Esophagus mucosa (tissue), 1 donor: Measurements from ENCODE around the gene METTL6. TPM values are rescaled to one million over a fixed set of nuclear protein-coding genes. Genes with fewer than 3 reads are reported as not detected.
"Not testable (repeated sequence)": the region's sequence is repeated elsewhere in the genome, so short reads cannot be mapped to it uniquely, and the experiment has no call there.

Experiments
- ATAC-seq: fragments of 200-7000 bp; cut with Tn5 transposase; one replicate; pipeline ENCODE4 v1.9.1; 2020
- total RNA-seq: library from RNA; stranded (reverse); gene quantifications from one replicate; pipeline ENCODE4 v1.2.4, GENCODE V29; 2023
- donor health status: DM: yes; HTN: yes; CAD: no.

METTL6 gene
- total RNA-seq, 1 donor from 2014 or later = 10.8 TPM

- ATAC-seq = no peak
Observed at GRCh38 chr3:15450438-15451215, 23.3 kb upstream of the METTL6 start.

- no peak for ATAC-seq
Observed at GRCh38 chr3:15449489-15450224, 22.3 kb upstream of the METTL6 start.

- no peak for ATAC-seq
Observed at GRCh38 chr3:15443826-15444524, 16.6 kb upstream of the METTL6 start.

- peak; percentile 47 for ATAC-seq
Observed at GRCh38 chr3:15440891-15441290, 13.5 kb upstream of the METTL6 start.

- ATAC-seq = no peak
Observed at GRCh38 chr3:15439476-15439875, 12.1 kb upstream of the METTL6 start.

- ATAC-seq = no peak
Observed at GRCh38 chr3:15438983-15439382, 11.6 kb upstream of the METTL6 start.

- ATAC-seq = no peak
Observed at GRCh38 chr3:15436246-15436645, 8.9 kb upstream of the METTL6 start.

GRCh38 chr3:15434756-15435155 is 7.4 kb upstream of the METTL6 start:
- ATAC-seq = no peak

- no peak for ATAC-seq
Observed at GRCh38 chr3:15433531-15433930, 6.2 kb upstream of the METTL6 start.

- ATAC-seq = no peak
Observed at GRCh38 chr3:15431256-15431837, 4.0 kb upstream of the METTL6 start.

- peak; percentile 59 for ATAC-seq
Observed at GRCh38 chr3:15430624-15431023, 3.3 kb upstream of the METTL6 start.

- ATAC-seq = no peak
Observed at GRCh38 chr3:15429080-15429479, 1.7 kb upstream of the METTL6 start.

- peak; percentile 93 for ATAC-seq
Observed at GRCh38 chr3:15428539-15428938, 1.2 kb upstream of the METTL6 start.

GRCh38 chr3:15427981-15428380 is 637 bp upstream of the METTL6 start:
- no peak for ATAC-seq

GRCh38 chr3:15426579-15427118 is 695 bp downstream of the METTL6 start:
- ATAC-seq = no peak

GRCh38 chr3:15420871-15421270 is 6.5 kb downstream of the METTL6 start:
- ATAC-seq = no peak

GRCh38 chr3:15410966-15411365 is 16.4 kb downstream of the METTL6 start:
- ATAC-seq = not testable (repeated sequence)

- no peak for ATAC-seq
Observed at GRCh38 chr3:15409774-15410173, 17.6 kb downstream of the METTL6 start.

GRCh38 chr3:15409239-15409638 is 18.1 kb downstream of the METTL6 start:
- ATAC-seq = no peak

GRCh38 chr3:15405448-15406050 is 21.8 kb downstream of the METTL6 start:
- ATAC-seq = peak; percentile 38

GRCh38 chr3:15404767-15405166 is 22.6 kb downstream of the METTL6 start:
- ATAC-seq = no peak

GRCh38 chr3:15403965-15404364 is 23.4 kb downstream of the METTL6 start:
- no peak for ATAC-seq
